Left kidney (tissue), 2 donors: Measurements from ENCODE around the gene C9orf153. TPM values are rescaled to one million over a fixed set of nuclear protein-coding genes. Genes with fewer than 3 reads are reported as not detected.
"Not testable (repeated sequence)": the region's sequence is repeated elsewhere in the genome, so short reads cannot be mapped to it uniquely, and the experiment has no call there.

Source experiments
- DNase-seq: peaks from one replicate; pipeline ENCODE4 v3.0.0-alpha.2; 2013
- polyA plus RNA-seq: library from polyadenylated mRNA; unstranded; fragments of 120-200 nt; gene quantifications from one replicate; pipeline ENCODE4 v1.2.1, GENCODE V29; 2013; ENCODE audit not compliant: insufficient read length

C9orf153 gene
- polyA plus RNA-seq, 1 donor = 0.15 TPM

DNA sequence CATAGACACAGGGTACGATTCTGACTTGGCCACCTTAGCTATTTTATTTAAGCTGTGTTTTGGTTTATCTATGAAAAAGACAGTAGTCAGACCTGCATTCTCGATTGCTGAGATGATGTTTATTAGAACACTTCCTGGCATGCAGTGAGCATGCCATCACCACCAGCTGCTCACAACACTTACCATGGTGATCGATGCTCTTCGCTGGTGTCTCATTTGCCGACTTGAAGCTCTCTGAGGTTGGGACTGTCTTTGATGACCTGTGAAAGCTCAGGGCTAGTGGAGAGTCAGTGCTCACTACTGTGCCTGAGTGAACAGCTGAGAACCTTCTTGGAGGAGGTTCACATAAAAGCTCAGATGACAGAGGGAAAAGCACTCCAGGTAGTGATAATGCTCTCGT, 4.4 kb upstream of the C9orf153 start:
- DNase-seq = no peak

DNA sequence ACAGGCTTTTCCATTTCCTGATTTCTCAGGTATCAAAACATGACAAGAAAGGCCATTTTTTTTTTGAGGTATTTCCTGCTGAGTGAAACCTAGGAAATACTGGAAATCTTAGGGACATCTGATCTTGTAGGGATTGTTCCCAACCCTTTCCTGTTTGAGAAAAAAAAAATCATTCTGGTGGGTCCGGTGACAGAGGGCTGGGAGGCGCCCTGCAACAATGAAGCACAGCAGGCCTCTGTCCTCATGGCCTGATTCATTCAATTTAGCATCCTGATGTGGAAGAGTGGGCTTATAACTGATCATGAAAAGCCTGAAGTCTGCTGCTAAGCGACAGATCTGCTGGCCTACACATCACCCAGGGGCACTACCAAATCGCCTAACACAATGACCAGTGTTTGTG, 3.0 kb upstream of the C9orf153 start:
- no peak for DNase-seq

DNA sequence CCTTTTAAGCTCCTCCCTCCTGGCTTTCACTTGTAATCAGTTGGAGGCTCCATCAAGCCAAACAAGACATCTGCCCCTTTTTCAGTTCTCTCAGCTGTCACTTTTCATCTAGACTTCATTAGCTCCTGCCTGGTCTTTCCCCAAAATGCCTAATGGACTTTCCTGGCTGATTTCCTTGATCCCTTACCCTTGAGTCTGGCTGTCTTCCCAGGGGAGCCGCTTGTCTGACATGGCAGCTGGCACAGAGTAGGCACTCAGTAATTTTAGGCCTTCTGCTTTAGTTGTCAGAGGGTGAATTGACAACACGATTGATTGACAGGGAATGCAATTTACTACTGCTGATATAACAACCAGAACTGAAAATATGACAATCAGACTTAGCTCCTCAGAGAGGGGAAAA, 2.1 kb downstream of the C9orf153 start:
- no peak for DNase-seq

- DNase-seq = no peak
These were observed 2.8 kb downstream of the C9orf153 start for GRCh38 chr9:86256653-86257052.

- no peak for DNase-seq
These were observed 5.9 kb downstream of the C9orf153 start for GRCh38 chr9:86253577-86253976.

GRCh38 chr9:86252870-86253269, 6.6 kb downstream of the C9orf153 start:
- DNase-seq = no peak

GRCh38 chr9:86250123-86250522, 9.3 kb downstream of the C9orf153 start:
- DNase-seq = no peak

GRCh38 chr9:86248746-86249145, 10.7 kb downstream of the C9orf153 start:
- no peak for DNase-seq

DNA sequence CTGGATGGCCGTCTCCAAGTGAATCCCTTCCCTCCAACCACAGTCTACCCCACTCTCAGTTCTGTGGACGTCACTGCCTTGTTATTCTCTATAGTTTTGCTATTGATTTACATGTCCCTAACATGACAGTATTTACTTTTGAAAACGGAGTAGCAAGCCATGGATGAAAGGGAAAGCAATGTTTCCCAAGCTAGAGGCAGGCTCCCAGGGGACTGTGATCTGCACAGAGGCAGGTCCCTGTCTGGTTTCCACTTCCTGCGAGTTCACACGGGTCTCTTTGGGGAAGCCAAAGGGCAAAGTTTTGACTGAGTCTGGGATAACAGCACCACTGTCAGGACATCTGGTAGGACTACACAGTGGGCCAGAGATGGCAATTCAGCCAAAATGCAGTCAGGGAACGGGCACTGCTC, 12.7 kb downstream of the C9orf153 start:
- DNase-seq = no peak

GRCh38 chr9:86242071-86242470, 17.4 kb downstream of the C9orf153 start:
- no peak for DNase-seq

DNA sequence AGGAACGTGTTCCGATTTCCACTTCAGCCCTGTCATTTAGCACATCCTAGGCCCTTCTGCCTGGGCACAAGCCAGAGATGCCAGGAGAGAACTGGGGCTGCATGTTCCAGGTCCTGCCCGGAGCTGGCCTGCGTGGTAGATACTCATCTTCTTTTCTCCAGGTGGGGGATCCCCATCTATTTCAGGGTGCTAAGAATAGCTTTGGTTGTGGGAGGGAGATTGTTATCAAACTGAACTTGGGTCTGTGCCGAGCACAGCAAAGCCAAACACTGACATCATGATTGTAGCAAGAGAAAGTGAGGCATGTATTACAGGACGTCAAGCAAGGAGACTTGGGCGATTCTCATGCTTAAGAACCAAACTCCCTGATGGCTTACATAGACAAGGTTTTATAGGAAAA, 18.2 kb downstream of the C9orf153 start:
- no peak for DNase-seq

GRCh38 chr9:86238861-86239770, 20.3 kb downstream of the C9orf153 start:
- peak; percentile 19 for DNase-seq

- DNase-seq = no peak
These were observed 28.6 kb downstream of the C9orf153 start for GRCh38 chr9:86230858-86231257.

GRCh38 chr9:86222667-86223066, 36.8 kb downstream of the C9orf153 start:
- no peak for DNase-seq

DNA sequence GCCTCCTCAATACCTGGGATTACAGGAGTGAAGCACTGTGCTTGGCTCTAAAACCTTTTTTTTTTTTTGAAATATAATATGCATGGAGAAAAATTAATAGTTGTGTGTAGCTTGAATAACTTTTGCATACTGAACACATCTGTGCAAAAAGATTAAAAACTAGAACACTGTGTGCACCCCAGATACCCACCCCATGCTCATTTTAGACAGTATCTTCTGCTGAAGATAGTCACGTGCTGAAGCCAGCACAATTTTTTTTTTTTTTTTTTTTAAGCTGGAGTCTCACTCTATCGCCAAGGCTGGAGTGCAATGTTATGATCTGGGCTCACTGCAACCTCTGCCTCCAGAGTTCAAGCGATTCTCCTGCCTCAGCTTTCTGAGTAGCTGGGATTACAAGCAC, 39.9 kb downstream of the C9orf153 start:
- no peak for DNase-seq

DNA sequence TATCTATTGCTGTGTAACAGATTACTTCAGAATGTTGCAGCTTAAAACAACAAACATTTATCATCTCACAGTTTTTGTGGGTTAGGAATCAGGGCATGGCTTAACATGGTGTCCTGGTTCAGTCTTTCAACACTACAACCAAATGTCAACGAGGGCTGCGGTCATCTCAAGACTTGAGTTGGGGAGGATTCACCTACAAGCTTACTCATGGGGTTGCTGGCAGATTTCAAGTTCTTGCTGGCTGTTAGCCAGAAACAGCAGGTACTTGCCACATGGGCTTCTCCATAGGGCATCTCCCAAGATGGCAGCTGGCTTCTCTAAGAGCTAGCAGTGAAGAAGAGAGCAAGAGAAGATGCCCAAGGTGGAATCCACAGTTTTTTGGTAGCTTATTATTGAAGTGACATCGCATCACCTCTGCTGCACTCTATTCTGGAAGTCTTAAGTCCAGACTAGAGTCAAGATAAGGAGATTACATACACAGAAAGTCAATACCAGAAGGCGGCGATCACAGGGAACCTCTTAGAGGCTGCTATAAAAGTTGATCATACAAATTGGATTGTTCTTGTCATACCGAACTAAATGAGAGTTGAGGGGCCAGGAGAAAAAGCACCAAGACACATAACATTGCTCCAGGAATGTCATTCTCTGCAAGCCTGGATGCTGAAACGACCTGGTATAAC, 42.2 kb downstream of the C9orf153 start:
- no peak for DNase-seq

GRCh38 chr9:86207193-86207592, 52.3 kb downstream of the C9orf153 start:
- DNase-seq = no peak

GRCh38 chr9:86202338-86202882, 57.0 kb downstream of the C9orf153 start:
- DNase-seq = no peak

DNA sequence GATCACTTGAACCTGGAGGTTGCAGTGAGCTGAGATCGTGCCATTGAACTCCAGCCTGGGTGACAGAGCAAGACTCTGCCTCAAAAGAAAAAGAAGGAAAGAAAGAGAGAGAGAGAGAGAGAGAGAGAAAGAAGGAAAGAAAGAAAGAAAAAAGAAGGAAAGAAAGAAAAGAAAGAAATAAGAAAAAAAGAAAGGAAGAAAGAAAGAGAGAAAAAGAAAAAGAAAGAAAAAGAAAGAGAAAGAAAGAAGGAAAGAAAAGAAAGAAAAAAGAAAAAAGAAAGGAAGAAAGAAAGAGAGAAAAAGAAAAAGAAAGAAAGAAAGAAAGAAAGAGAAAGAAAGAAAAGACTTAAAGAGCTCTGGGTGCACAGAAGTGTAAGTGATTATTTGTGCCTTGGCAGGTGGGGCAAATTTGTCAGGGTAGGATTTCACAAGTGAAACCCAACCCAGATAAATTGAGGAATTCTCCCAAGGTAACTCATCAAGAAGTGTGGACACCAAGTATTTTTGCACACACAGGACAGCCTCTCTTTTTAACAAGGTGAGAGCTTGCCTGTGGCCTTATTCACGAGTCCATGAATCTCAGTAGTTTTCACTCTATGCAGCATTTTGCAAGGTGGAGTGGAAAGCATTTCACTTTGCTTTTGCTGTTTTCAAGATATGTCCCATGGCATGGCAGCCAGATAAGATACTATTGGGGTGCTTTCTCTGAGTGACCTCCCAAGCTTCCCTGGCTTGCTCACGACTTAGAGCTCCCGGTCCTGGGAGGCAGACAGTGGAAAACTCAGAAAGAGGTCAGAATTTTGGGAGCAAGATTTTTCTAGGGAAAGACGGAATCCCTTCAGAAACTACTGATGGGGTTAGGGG, 57.8 kb downstream of the C9orf153 start:
- no peak for DNase-seq

GRCh38 chr9:86200599-86201162, 58.8 kb downstream of the C9orf153 start:
- DNase-seq = no peak

- DNase-seq = no peak
These were observed 66.4 kb downstream of the C9orf153 start for GRCh38 chr9:86193088-86193487.

DNA sequence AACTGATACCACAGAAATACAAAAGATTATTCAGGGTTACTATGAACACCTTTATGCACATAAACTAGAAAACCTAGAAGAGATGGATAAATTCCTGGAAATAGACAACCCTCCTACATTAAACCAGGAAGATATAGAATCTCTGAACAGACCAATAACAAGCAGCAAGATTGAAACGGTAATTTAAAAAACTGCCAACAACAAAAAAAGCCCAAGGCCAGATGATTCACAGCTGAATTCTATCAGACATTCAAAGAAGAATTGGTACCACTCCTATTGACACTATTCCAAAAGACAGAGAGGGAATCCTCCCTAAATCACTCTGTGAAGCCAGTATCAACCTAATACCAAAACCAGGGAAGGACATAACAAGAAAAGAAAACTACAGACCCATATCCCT, 68.8 kb downstream of the C9orf153 start:
- DNase-seq = not testable (repeated sequence)
